Measurements from ENCODE around the gene FLOT1. TPM values are rescaled to one million over a fixed set of nuclear protein-coding genes. Genes with fewer than 3 reads are reported as not detected.
"Not testable (repeated sequence)": the region's sequence is repeated elsewhere in the genome, so short reads cannot be mapped to it uniquely, and the experiment has no call there.

Gene FLOT1
- total RNA-seq, 1 donor: 119 TPM

- DNase-seq (ENCODE audit: low read depth): no peak
- no peak for TF ChIP-seq CTCF (IDR thresholded peaks at IDR 0.05; ENCODE audit: insufficient read depth, low read depth, low read length)
- no peak overlapping the region for H3K4me3 ChIP-seq (ENCODE audit: low read depth, low read length)
These were observed 25.4 kb upstream of the FLOT1 start for GRCh38 chr6:30767944-30768301.

- DNase-seq (ENCODE audit: low read depth): no peak
- TF ChIP-seq CTCF (IDR thresholded peaks at IDR 0.05; ENCODE audit: insufficient read depth, low read depth, low read length): no peak
- H3K4me3 ChIP-seq (ENCODE audit: low read depth, low read length): no peak overlapping the region
These were observed 24.9 kb upstream of the FLOT1 start for GRCh38 chr6:30767158-30767943.

GRCh38 chr6:30766461-30767157 lies 24.1 kb upstream of the FLOT1 start:
- no peak overlapping the region for H3K4me3 ChIP-seq (ENCODE audit: low read depth, low read length)
- no peak for TF ChIP-seq CTCF (IDR thresholded peaks at IDR 0.05; ENCODE audit: insufficient read depth, low read depth, low read length)
- DNase-seq (ENCODE audit: low read depth): no peak

GRCh38 chr6:30765495-30765894 lies 23.0 kb upstream of the FLOT1 start:
- DNase-seq (ENCODE audit: low read depth); H3K4me3 ChIP-seq (ENCODE audit: low read depth, low read length): not testable (repeated sequence)

- H3K4me3 ChIP-seq (ENCODE audit: low read depth, low read length); DNase-seq (ENCODE audit: low read depth): not testable (repeated sequence)
These were observed 22.1 kb upstream of the FLOT1 start for GRCh38 chr6:30764490-30765043.

- TF ChIP-seq CTCF (IDR thresholded peaks at IDR 0.05; ENCODE audit: insufficient read depth, low read depth, low read length): peak; percentile 24
- no peak overlapping the region for H3K4me3 ChIP-seq (ENCODE audit: low read depth, low read length)
- DNase-seq (ENCODE audit: low read depth): no peak
These were observed 21.4 kb upstream of the FLOT1 start for GRCh38 chr6:30763618-30764489.

- no peak for TF ChIP-seq CTCF (IDR thresholded peaks at IDR 0.05; ENCODE audit: insufficient read depth, low read depth, low read length)
- DNase-seq (ENCODE audit: low read depth): no peak
- no peak overlapping the region for H3K4me3 ChIP-seq (ENCODE audit: low read depth, low read length)
These were observed 20.7 kb upstream of the FLOT1 start for GRCh38 chr6:30763155-30763617.
